Measurements from ENCODE around the gene MED29.

MED29 gene

DNA sequence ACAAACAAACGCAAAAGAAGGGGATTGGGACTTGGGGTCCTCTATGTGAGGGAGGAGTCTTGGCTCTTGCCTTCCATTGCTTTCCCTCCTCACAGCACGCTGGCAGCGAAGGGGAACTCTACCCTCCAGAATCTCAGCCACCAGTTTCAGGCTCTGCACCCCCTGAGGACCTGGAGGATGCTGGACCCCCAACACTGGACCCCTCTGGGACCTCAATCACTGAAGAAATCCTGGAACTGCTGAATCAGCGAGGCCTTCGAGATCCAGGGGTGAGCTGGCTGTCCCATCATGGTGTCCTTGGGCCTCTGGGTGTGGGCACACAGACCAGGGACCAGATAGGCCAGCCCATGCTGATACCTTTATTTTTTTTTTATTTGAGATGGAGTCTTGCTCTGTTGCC, 30.8 kb downstream of the MED29 start:
- DNase-seq (ENCODE audit: low spot score) = no peak
- TF ChIP-seq, protein P1, sequence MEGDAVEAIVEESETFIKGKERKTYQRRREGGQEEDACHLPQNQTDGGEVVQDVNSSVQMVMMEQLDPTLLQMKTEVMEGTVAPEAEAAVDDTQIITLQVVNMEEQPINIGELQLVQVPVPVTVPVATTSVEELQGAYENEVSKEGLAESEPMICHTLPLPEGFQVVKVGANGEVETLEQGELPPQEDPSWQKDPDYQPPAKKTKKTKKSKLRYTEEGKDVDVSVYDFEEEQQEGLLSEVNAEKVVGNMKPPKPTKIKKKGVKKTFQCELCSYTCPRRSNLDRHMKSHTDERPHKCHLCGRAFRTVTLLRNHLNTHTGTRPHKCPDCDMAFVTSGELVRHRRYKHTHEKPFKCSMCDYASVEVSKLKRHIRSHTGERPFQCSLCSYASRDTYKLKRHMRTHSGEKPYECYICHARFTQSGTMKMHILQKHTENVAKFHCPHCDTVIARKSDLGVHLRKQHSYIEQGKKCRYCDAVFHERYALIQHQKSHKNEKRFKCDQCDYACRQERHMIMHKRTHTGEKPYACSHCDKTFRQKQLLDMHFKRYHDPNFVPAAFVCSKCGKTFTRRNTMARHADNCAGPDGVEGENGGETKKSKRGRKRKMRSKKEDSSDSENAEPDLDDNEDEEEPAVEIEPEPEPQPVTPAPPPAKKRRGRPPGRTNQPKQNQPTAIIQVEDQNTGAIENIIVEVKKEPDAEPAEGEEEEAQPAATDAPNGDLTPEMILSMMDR (IDR thresholded peaks at IDR 0.05; ENCODE audit: extremely low read depth, insufficient read depth, missing control alignments) = no peak
- in situ Hi-C loops (cut with MboI; ENCODE audit: low pct_unique_long_range_greater_than_20kb, low sequenced_read_pairs, unreplicated experiment) = no loop called here

DNA sequence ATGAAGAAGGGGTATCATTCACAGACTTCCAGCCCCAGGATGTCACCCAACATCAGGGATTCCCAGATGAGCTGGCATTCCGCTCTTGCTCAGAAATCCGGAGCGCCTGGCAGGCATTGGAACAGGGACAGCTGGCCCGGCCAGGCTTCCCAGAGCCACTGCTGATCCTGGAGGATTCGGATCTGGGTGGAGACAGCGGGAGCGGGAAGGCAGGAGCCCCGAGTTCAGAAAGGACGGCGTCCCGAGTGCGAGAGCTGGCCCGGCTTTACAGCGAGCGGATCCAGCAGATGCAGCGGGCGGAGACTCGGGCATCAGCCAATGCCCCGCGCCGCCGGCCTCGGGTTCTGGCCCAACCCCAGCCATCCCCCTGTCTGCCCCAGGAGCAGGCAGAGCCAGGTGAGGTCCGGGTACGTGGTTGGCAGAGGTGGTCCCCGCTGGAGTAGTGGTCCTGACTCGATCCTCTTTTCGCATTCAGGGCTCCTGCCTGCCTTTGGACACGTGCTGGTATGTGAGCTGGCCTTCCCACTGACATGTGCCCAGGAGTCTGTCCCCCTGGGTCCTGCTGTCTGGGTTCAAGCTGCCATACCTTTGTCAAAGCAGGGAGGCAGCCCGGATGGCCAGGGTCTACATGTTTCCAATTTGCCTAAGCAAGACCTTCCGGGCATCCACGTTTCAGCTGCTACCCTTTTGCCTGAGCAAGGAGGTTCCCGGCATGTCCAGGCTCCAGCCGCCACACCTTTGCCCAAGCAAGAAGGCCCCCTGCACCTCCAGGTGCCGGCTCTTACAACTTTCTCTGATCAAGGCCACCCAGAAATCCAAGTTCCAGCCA, 32.3 kb downstream of the MED29 start:
- in situ Hi-C loops (cut with MboI; ENCODE audit: low pct_unique_long_range_greater_than_20kb, low sequenced_read_pairs, unreplicated experiment) = no loop called here
- TF ChIP-seq, protein P1 (IDR thresholded peaks at IDR 0.05; ENCODE audit: extremely low read depth, insufficient read depth, missing control alignments) = no peak
- DNase-seq (ENCODE audit: low spot score) = no peak

DNA sequence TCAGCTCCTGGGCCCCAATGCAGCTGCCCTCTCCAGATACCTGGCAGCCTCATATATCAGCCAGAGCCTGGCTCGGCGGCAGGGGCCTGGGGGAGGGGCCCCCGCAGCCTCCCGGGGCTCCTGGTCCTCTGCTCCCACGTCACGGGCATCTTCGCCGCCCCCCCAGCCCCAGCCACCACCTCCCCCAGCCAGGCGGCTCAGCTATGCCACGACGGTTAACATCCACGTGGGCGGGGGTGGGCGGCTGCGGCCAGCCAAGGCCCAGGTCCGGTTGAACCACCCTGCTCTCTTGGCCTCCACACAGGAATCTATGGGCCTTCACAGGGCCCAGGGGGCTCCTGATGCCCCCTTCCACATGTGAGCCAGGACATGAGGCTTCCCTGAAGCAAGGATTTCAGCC, 33.8 kb downstream of the MED29 start:
- TF ChIP-seq, protein P1 (IDR thresholded peaks at IDR 0.05; ENCODE audit: extremely low read depth, insufficient read depth, missing control alignments) = no peak
- no peak for DNase-seq (ENCODE audit: low spot score)
- in situ Hi-C loops (cut with MboI; ENCODE audit: low pct_unique_long_range_greater_than_20kb, low sequenced_read_pairs, unreplicated experiment) = no loop called here

DNA sequence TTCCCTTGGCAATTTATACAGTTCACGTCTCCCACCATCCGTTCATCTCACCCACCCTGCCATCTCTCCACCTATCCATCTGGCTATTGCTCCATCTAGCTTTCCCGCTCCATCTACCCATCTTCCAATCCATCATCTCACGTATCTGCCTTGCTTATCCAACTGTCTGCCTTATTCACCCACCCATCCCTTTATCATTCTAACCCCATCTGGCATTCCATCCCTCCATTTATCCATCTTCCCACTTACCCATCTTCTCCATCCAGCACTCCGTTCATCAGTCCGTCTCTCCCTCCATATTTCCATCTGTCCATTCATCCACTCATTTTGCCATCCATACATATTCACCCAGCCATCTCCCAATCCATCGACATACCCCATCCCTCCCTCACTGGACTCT, 34.6 kb downstream of the MED29 start:
- TF ChIP-seq, protein P1 (IDR thresholded peaks at IDR 0.05; ENCODE audit: extremely low read depth, insufficient read depth, missing control alignments) = no peak
- no peak for DNase-seq (ENCODE audit: low spot score)
- in situ Hi-C loops (cut with MboI; ENCODE audit: low pct_unique_long_range_greater_than_20kb, low sequenced_read_pairs, unreplicated experiment) = no loop called here

DNA sequence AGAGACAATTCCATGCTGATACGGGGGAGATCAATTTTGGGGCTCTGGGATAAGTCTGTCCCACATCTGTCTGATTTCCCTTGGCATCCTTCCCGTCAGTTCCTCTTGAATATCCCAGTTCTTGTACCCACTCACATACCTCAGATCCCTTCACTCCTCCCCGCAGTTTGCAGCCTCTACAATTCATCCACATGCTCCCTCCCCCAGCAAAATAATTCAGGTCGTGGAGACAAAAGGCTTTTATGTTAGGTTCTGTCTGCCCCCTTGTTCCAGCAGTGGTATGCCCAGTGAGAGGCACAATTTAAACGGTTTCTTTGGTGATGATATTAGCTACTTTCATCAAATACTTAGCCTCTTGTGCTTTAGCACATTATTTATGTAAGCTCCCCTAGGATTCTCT, 35.0 kb downstream of the MED29 start:
- TF ChIP-seq, protein P1 (IDR thresholded peaks at IDR 0.05; ENCODE audit: extremely low read depth, insufficient read depth, missing control alignments) = no peak
- in situ Hi-C loops (cut with MboI; ENCODE audit: low pct_unique_long_range_greater_than_20kb, low sequenced_read_pairs, unreplicated experiment) = no loop called here
- no peak for DNase-seq (ENCODE audit: low spot score)

DNA sequence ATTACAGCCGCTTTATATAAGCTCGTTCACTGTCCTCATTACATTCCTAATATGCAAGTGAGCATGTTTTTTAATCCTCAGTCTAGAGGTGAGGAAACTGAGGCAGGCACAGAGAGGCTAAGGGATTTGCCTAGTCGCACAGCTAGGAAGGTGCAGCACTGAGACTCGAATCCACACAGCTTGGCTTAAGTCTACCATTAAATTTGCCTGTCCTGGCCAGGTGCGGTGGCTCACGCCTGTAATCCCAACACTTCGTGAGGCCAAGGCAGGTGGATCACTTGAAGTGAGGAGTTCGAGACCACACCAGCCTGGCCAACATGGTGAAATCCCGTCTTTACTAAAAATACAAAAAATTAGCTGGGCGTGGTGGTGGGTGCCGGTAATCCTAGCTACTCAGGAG, 36.5 kb downstream of the MED29 start:
- in situ Hi-C loops (cut with MboI; ENCODE audit: low pct_unique_long_range_greater_than_20kb, low sequenced_read_pairs, unreplicated experiment) = no loop called here
- TF ChIP-seq, protein P1 (IDR thresholded peaks at IDR 0.05; ENCODE audit: extremely low read depth, insufficient read depth, missing control alignments) = no peak
- DNase-seq (ENCODE audit: low spot score) = no peak

Measured in GM13977 (cell line).